ENCODE results near the gene B3GLCT. TPM values are rescaled to one million over a fixed set of nuclear protein-coding genes. Genes with fewer than 3 reads are reported as not detected.

B3GLCT gene
- total and polyA plus RNA-seq, 2 experiments from 2014 or later: 5.7 to 10.8 TPM

GRCh38 chr13:31154939-31155338, 44.8 kb upstream of the B3GLCT start:
- DNase-seq (ENCODE audit: low spot score): no peak
- 100% methylated on average over 2 of the region's 2 CpGs for WGBS (ENCODE audit: low lambda C conversion rate, missing lambda C conversion rate)
- no peaks in the 10 kb centered on the region for H3K27me3 ChIP-seq
- H3K27ac ChIP-seq: no peak overlapping the region
- H3K9me3 ChIP-seq (ENCODE audit: low read depth): no peaks in the 10 kb centered on the region
- TF ChIP-seq EZH2 (IDR thresholded peaks at IDR 0.05; ENCODE audit: borderline replicate concordance) (no peak), EZH2phosphoT487 (IDR thresholded peaks at IDR 0.05; ENCODE audit: low read depth, severe bottlenecking, unreplicated experiment) (no peak)
- TF ChIP-seq, protein P1, sequence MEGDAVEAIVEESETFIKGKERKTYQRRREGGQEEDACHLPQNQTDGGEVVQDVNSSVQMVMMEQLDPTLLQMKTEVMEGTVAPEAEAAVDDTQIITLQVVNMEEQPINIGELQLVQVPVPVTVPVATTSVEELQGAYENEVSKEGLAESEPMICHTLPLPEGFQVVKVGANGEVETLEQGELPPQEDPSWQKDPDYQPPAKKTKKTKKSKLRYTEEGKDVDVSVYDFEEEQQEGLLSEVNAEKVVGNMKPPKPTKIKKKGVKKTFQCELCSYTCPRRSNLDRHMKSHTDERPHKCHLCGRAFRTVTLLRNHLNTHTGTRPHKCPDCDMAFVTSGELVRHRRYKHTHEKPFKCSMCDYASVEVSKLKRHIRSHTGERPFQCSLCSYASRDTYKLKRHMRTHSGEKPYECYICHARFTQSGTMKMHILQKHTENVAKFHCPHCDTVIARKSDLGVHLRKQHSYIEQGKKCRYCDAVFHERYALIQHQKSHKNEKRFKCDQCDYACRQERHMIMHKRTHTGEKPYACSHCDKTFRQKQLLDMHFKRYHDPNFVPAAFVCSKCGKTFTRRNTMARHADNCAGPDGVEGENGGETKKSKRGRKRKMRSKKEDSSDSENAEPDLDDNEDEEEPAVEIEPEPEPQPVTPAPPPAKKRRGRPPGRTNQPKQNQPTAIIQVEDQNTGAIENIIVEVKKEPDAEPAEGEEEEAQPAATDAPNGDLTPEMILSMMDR (IDR thresholded peaks at IDR 0.05; ENCODE audit: poor library complexity): no peak
- peaks cover 12% of the 10 kb centered on the region for H3K4me1 ChIP-seq (ENCODE audit: insufficient read depth)
- H2AFZ ChIP-seq: no peak overlapping the region
- no peak overlapping the region for H3K4me3 ChIP-seq
- H4K20me1 ChIP-seq (ENCODE audit: insufficient read depth, poor library complexity, severe bottlenecking): peaks cover 17% of the 10 kb centered on the region
- peaks cover 35% of the 10 kb centered on the region for H3K79me2 ChIP-seq
- no peaks in the 10 kb centered on the region for H3K36me3 ChIP-seq (replicated peaks; ENCODE audit: insufficient read depth, low read depth)
- no peak overlapping the region for H3K4me2 ChIP-seq
- no peaks in the 10 kb centered on the region for H3K9me2 ChIP-seq (replicated peaks; ENCODE audit: insufficient read depth)

DNA sequence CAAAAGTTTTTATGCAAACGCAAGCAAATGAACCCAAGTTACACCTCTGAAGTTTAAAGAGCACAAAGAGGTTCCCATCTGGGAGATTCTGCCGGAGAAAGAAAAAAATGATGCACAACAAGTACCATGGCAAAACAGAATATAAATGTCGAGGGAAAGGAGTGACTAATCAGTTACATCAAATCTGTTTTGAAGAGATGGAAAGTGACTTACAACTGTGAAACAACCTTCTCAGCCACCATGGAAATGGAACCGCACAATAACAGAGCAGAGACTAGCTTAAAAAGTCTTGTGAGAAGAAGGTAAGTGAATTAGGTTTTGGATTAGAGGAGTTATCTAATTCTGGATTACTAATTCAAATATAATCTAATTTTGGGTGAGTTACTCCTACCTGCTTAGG, 40.5 kb upstream of the B3GLCT start:
- peaks cover 13% of the 10 kb centered on the region for H3K4me1 ChIP-seq (ENCODE audit: insufficient read depth)
- H2AFZ ChIP-seq: no peak overlapping the region
- H4K20me1 ChIP-seq (ENCODE audit: insufficient read depth, poor library complexity, severe bottlenecking): peaks cover 20% of the 10 kb centered on the region
- TF ChIP-seq EZH2 (IDR thresholded peaks at IDR 0.05; ENCODE audit: borderline replicate concordance): no peak
- H3K27ac ChIP-seq: no peak overlapping the region
- peak overlapping the region; percentile 50 for H3K4me3 ChIP-seq
- H3K4me2 ChIP-seq: peak overlapping the region; percentile 80
- DNase-seq (ENCODE audit: low spot score): no peak
- no peaks in the 10 kb centered on the region for H3K36me3 ChIP-seq (replicated peaks; ENCODE audit: insufficient read depth, low read depth)
- no peaks in the 10 kb centered on the region for H3K9me3 ChIP-seq (ENCODE audit: low read depth)
- 88% methylated on average over 4 of the region's 4 CpGs for WGBS (ENCODE audit: low lambda C conversion rate, missing lambda C conversion rate)
- H3K79me2 ChIP-seq: peaks cover 42% of the 10 kb centered on the region
- no peaks in the 10 kb centered on the region for H3K9me2 ChIP-seq (replicated peaks; ENCODE audit: insufficient read depth)
- no peaks in the 10 kb centered on the region for H3K27me3 ChIP-seq

DNA sequence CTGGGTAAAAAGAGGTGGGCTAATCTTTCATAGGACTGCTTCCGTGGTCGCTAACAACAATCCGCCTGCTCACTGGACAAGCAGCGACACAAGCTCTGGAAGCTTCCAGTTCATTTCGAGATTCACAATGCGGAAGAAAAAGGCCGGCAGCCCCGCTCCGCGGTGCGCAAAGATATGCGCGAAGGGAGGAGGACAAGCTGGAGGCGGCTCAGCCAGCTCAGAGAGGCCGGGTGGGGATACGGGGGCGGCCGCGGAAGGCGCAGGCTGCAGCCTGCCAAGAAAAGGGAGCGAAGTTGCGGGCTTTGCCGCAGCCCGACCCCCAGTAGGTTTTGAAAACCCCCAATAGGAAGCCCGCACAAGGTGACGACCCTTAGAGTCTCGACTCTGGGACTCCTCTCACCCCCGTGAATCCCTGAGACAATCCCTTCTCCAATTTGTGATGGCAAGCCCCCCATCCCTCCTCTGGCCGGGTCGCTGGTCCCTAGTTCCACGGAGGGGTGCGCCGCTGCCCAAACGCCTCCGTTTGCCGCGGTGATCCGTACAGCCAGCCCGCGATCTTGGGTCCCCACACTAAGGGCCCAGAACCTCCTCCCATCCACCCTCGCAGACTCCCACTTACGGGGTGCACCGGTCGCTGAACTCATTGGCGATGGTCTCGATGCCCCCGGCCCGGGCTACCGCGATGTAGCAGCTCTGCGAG, 38.8 kb upstream of the B3GLCT start:
- TF ChIP-seq, protein P1 (IDR thresholded peaks at IDR 0.05; ENCODE audit: poor library complexity): no peak
- TF ChIP-seq EZH2 (IDR thresholded peaks at IDR 0.05; ENCODE audit: borderline replicate concordance): no peak
- no peak for TF ChIP-seq EZH2phosphoT487 (IDR thresholded peaks at IDR 0.05; ENCODE audit: low read depth, severe bottlenecking, unreplicated experiment)
- Histone ChIP-seq H3K27ac (peak overlapping the region; percentile 74), H3K4me2 (peak overlapping the region; percentile 80), H2AFZ (peak overlapping the region; percentile 51), H3K27me3 (no peaks in the 10 kb centered on the region), H4K20me1 (ENCODE audit: insufficient read depth, poor library complexity, severe bottlenecking) (peaks cover 20% of the 10 kb centered on the region), H3K79me2 (peaks cover 42% of the 10 kb centered on the region), H3K9me2 (replicated peaks; ENCODE audit: insufficient read depth) (no peaks in the 10 kb centered on the region), H3K4me3 (peak overlapping the region; percentile 50), H3K9me3 (ENCODE audit: low read depth) (no peaks in the 10 kb centered on the region), H3K4me1 (ENCODE audit: insufficient read depth) (peaks cover 13% of the 10 kb centered on the region), H3K36me3 (replicated peaks; ENCODE audit: insufficient read depth, low read depth) (no peaks in the 10 kb centered on the region)
- peak; percentile 83 for DNase-seq (ENCODE audit: low spot score)
- WGBS (ENCODE audit: low lambda C conversion rate, missing lambda C conversion rate): under 1% methylated on average over 51 of the region's 51 CpGs

DNA sequence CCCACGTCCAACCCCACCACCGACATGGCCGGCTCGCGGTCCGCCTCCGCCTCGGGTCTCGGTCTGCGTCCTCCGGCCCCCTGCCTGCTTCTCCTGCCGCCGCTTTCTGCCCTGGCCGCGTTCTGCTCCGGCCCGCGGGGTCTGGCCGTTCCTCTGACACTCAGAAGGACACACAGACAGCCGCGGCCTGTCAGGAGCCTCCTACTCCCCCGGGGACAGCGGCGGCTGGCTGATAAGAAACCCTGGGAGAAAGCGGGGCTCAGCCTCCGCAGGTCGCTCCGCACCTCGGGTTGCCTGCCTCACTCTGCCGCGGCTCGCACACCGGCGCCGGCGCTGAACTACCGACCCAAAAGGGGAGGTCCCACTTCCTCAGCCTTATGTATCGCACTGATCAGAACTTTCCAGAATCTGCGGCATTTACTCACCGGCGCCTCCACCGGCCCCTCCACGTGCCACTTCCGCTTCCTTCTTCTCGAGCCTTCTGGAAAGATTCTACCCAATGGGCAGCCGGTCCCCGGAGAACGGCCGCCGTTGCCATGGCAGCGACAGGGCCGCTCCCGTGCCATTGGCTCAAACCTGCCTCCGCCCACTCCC, 38.1 kb upstream of the B3GLCT start, which contains the start of gene HSPH1:
Gene HSPH1, minus strand, starts transcription at position 348 of the 594 bp plus-strand sequence. Its CDS starts 322 bp downstream, at position 26.
- Histone ChIP-seq H3K4me2 (peak within 1 kb of the TSS; percentile 80), H3K9me3 (ENCODE audit: low read depth) (no peaks in the 10 kb centered on the region), H3K4me3 (peak within 1 kb of the TSS; percentile 50), H3K27me3 (no peaks in the 10 kb centered on the region), H3K27ac (peak within 1 kb of the TSS; percentile 88), H4K20me1 (ENCODE audit: insufficient read depth, poor library complexity, severe bottlenecking) (peaks cover 20% of the 10 kb centered on the region), H3K4me1 (ENCODE audit: insufficient read depth) (peaks cover 13% of the 10 kb centered on the region), H3K9me2 (replicated peaks; ENCODE audit: insufficient read depth) (no peaks in the 10 kb centered on the region), H3K79me2 (peaks cover 40% of the 10 kb centered on the region), H2AFZ (peak within 1 kb of the TSS; percentile 51), H3K36me3 (replicated peaks; ENCODE audit: insufficient read depth, low read depth) (no peaks in the 10 kb centered on the region)
- TF ChIP-seq EZH2phosphoT487 (IDR thresholded peaks at IDR 0.05; ENCODE audit: low read depth, severe bottlenecking, unreplicated experiment) (no peak), EZH2 (IDR thresholded peaks at IDR 0.05; ENCODE audit: borderline replicate concordance) (no peak)
- TF ChIP-seq, protein P1 (IDR thresholded peaks at IDR 0.05; ENCODE audit: poor library complexity): peak; percentile 19
- peak; percentile 99 for DNase-seq (ENCODE audit: low spot score)
- WGBS (ENCODE audit: low lambda C conversion rate, missing lambda C conversion rate): under 1% methylated on average over 49 of the region's 54 CpGs

Data from hepatocyte (in vitro differentiated cells).